Left cardiac atrium (tissue), 4 donors: ENCODE results near the gene EGFLAM. TPM values are rescaled to one million over a fixed set of nuclear protein-coding genes. Genes with fewer than 3 reads are reported as not detected.

ENCODE experiments used
- ATAC-seq, 2 donors: fragments of 200-7000 bp; cut with Tn5 transposase; one replicate each; pipeline ENCODE4 v1.9.1; 2020; ENCODE audit warnings: mild to moderate bottlenecking in 2 of 2, moderate library complexity in 2 of 2
- DNase-seq: peaks from one replicate; pipeline ENCODE4 v3.0.0-alpha.2; 2020
- intact Hi-C, 2 donors: fragments of 100-400 bp; cut with DNase I; formaldehyde crosslinking; loops; one replicate each; pipeline versions ENCODE4 v1.14.1 to v1.15.1; 2022 to 2023
- total RNA-seq, 2 donors: library from RNA; stranded (reverse); fragmentation: NEBNext Ultra II Directional; extraction: Animal tissue kit (Norgen Biotek cat#: 25700); gene quantifications; one replicate each; pipeline ENCODE4 v1.2.1, GENCODE V29; 2021
- donor health status: DM: no; HTN: yes; CAD: no.
- donor health status: DM: no; HTN: yes; CAD: no; lungs with severe emphysema.
- donor health status: DM: yes; HTN: yes; CAD: no.
- donor health status: Dilated cardiomyopathy.

EGFLAM gene
- total RNA-seq, 2 donors from 2014 or later = 9.9 to 10.5 TPM

- intact Hi-C loops = no loop called here
- no peak for DNase-seq
- no peak for ATAC-seq
Measured at GRCh38 chr5:38455796-38456330, 197.5 kb downstream of the EGFLAM start.

- intact Hi-C loops = no loop called here
- no peak for ATAC-seq
Measured at GRCh38 chr5:38456657-38457399, 198.5 kb downstream of the EGFLAM start.

DNA sequence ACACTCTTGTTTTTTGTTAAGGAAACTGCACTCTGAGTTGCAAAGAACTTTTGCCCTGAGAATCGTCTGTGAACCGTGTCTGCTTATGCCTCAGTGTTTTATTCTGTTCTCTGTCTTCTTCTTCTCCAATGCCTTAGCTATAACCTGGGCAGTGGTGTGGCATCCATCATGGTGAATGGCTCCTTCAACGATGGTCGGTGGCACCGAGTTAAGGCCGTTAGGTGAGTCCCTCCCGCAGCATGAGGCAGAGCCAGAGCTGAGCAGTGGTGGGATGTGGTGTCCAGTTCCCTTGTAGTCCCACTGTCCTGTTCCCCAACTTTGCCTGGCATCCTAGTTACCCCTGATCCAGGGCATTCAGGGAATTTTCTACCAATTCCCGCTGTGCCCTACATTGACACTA lies 199.8 kb downstream of the EGFLAM start:
- no peak for DNase-seq
- intact Hi-C loops = no loop called here
- ATAC-seq = no peak

More at GRCh38 chr5:38456657-38457399, 198.5 kb downstream of the EGFLAM start:
- DNase-seq = no peak

- intact Hi-C loops = no loop called here
- DNase-seq = no peak
- ATAC-seq = no peak
Measured at GRCh38 chr5:38462976-38463633, 204.7 kb downstream of the EGFLAM start.

DNA sequence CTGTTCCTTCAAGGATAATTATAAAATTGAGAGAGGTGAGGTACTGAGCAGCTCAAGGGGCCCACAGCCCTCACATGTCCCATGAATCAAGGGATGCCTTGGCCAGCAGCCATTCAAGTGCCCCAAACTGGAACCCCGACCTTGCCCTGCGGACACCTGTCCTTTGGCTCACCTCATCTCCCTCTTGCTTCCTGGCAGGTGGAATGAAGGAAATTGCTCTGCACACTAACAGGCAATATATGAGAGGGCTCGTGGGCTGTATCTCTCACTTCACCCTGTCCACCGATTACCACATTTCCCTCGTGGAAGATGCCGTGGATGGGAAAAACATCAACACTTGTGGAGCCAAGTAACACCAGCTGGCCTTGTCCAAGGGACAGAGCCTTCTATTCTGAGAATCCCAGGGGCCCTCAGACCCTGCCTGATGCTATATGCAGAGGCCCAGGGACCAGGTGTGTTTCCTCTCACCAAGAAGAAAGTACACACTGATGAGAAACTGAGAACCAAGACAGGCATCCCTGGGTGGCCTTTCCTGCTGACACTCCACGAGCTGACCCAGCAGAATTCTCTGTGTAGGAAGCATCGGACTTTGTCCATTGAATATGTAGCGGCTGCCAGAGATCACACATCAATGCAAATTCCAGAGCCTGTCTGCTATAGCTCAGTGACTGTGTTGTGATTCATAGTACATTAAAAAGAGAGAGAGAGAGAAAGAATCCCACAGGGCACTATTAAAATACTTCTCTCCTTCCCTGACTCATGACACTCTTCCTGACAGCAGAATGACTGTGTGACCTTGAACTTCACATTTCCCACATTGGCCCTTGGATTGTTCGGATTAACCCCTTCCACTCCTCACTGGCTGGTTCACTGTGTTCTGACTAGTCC lies 205.5 kb downstream of the EGFLAM start:
- intact Hi-C loops = no loop called here
- ATAC-seq (peak in 1 of 2 donors; percentile 42), DNase-seq (no peak)

DNA sequence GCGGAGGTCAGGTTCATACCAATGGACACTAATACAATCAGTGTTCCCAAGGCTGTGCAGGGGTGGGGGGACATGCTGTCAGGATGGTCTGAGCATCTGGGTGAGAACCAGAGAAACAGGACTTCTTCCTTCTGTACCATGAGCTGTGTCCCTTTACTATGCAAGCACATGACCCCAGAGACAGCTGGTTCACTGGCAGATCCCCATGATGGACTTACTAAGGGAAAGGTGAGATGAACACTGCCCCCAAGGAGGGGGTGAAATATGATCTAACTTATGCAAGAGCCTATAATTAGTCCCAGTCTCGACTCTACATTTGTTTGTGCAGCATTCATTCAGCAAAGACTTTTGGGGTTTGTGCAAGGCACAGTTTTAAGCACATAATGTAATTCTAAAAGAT lies 206.7 kb downstream of the EGFLAM start:
- DNase-seq (no peak), ATAC-seq (no peak)
- intact Hi-C loops = no loop called here

DNA sequence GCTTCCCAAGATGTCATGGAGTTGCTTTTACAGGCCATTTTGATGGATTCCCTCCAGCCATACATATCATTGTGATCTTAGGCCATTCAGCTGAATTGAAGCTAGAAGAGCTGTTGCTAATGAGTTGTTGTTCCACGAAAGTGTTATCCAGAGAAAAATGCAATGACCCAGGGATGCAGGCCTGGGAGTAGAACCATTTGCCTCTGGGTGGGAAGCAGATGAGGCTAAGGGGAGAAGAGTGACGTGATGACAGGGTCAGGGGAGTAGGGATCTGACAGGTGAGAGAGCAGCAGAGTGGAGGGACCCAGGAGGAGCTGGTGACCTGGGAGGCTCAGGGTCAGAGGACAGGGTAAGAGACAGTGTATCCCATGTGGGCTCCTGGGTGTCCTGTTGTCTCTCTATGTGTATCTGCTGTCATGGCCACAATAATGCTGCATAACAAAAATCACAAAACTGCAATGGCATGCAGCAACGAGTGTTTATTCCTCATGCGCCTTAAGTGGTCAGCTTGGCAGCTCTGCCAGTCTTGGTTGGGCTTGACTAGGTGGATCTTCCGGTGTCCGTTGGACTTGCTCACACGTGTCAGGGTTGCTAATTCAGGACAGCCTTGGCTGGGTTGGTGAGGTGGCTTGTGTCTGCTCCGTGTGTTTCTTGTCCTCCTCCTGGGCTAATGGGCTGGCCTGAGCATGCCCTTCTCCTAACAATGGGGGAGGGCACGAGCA lies 207.5 kb downstream of the EGFLAM start:
- intact Hi-C loops = no loop called here
- DNase-seq (no peak), ATAC-seq (no peak)

GRCh38 chr5:38466424-38467189 lies 208.2 kb downstream of the EGFLAM start:
- intact Hi-C loops = no loop called here
- DNase-seq (peak; percentile 85), ATAC-seq (peak; percentile 63 to 68)

GRCh38 chr5:38467353-38468040 lies 209.1 kb downstream of the EGFLAM start:
- intact Hi-C loops = no loop called here
- ATAC-seq (peak; percentile 56 to 62), DNase-seq (peak; percentile 79)

DNA sequence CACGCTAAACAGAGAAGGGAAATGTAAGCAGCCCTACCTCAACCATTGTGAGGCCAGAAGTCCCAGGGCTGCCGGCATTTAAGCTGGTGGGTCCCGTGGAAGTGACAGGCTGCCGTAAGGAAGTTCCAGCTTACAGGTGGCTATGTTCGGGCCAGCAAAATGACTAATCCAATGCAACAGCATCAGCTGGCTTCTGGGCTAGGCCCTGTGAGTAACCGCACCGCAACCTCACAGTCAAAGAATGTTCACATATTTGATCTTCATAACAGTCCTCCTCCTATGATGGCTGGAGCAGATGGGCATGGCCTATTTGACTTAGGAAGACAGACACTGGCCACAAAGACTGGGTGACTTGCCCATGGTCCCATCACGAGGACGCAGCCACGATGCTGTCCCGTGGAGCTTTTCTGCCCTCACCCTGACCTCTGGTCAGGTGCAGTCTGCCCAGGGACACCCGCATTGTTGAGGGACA lies 209.9 kb downstream of the EGFLAM start:
- ATAC-seq = peak in 1 of 2 donors; percentile 57
- intact Hi-C loops = no loop called here
- DNase-seq = peak; percentile 59

- DNase-seq (peak; percentile 63), ATAC-seq (peak in 1 of 2 donors; percentile 15)
- intact Hi-C loops = no loop called here
Measured at GRCh38 chr5:38468978-38469706, 210.8 kb downstream of the EGFLAM start.

DNA sequence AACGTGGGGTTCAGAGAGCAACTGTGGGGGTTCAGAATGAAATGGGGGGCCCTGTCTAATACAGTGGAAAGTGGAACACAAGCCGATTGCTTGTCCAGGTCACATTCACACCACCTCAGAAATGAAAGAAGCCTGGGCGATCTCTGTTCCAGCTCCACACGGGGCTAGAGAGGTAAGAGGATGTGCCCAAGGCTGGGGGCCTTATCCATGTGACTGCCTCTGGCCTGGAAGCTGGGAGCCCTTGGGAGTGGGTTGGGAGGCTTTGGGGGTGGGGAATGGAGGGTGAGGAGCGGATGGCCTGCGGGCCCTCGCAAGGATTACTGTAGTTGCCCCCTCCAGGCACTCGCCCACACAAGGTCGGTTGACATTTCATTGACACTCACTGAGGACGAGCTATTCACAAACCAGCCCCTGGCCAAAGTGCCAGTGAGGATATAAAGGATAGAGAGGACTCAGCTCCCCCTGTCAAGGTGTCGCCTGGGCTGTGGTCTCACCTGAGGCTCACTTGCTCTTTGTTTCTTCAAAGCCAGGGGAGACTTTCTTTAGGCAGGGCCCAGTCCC lies 211.4 kb downstream of the EGFLAM start:
- DNase-seq = no peak
- intact Hi-C loops = loop anchor here in 1 of 2 donors (5.0 kb wide), 1 partner anchor 83 kb away; no protein-coding TSS in a partner anchor
- ATAC-seq = no peak

- intact Hi-C loops = loop anchor here in 1 of 2 donors (5.0 kb wide), 1 partner anchor 81 kb away; no protein-coding TSS in a partner anchor
- no peak for ATAC-seq
- no peak for DNase-seq
Measured at GRCh38 chr5:38471709-38472108, 213.3 kb downstream of the EGFLAM start.

DNA sequence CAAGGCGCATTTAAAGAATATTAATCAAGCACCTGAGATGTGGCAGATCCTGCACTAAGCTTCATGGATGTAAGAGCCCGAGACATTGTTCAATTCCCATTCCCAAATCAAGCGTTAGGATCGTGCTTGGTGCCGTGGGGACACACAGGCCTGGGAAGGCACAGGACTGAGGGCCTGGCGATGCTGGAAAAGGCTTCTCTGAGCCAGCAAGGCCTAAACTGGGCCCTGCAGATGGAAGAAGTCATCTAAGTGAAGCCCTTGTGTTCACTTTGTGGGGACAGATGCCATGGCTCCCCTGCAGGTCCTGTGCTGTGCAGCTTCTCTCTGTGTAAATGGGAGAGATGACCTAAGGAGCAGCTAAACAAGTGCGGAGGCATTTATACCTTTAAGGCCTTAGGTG lies 214.2 kb downstream of the EGFLAM start:
- DNase-seq (no peak), ATAC-seq (no peak)
- intact Hi-C loops = loop anchor here in 1 of 2 donors (5.0 kb wide), 1 partner anchor 80 kb away; no protein-coding TSS in a partner anchor

DNA sequence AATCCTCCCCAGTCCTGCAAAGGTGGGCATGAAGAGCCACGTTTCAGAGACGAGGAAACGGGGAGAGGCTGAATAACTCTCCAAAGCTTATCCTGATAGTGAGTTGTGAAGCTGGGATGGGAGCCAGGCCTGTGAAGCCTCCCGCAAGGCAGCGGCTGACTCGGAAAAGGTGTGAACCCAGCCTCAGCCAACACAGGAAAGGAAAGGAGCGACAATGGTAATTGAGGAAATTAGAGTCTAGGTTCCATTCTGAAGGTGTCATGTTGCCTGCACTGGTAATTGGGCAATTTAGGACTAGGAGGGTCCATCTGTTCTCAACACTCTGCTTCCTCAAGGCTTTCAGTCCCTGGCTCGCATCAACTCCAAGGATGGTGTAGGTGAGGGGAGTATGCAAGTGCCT lies 214.6 kb downstream of the EGFLAM start:
- ATAC-seq = peak in 1 of 2 donors; percentile 56
- intact Hi-C loops = loop anchor here in 1 of 2 donors (5.0 kb wide), 1 partner anchor 79 kb away; no protein-coding TSS in a partner anchor

GRCh38 chr5:38478166-38478565 lies 219.8 kb downstream of the EGFLAM start:
- DNase-seq (no peak), ATAC-seq (no peak)
- intact Hi-C loops = loop anchor here in 1 of 2 donors (5.0 kb wide), 1 partner anchor 44 kb away; no protein-coding TSS in a partner anchor

More for the DNA sequence above, 214.6 kb downstream of the EGFLAM start:
- peak; percentile 71 for DNase-seq
